ENCODE data around the gene NAT8L. TPM values are rescaled to one million over a fixed set of nuclear protein-coding genes. Genes with fewer than 3 reads are reported as not detected.

NAT8L gene
- total and polyA plus RNA-seq, 7 donors, result under 0.01 to 2.4 (median 0.28) TPM; not detected in 2

DNA sequence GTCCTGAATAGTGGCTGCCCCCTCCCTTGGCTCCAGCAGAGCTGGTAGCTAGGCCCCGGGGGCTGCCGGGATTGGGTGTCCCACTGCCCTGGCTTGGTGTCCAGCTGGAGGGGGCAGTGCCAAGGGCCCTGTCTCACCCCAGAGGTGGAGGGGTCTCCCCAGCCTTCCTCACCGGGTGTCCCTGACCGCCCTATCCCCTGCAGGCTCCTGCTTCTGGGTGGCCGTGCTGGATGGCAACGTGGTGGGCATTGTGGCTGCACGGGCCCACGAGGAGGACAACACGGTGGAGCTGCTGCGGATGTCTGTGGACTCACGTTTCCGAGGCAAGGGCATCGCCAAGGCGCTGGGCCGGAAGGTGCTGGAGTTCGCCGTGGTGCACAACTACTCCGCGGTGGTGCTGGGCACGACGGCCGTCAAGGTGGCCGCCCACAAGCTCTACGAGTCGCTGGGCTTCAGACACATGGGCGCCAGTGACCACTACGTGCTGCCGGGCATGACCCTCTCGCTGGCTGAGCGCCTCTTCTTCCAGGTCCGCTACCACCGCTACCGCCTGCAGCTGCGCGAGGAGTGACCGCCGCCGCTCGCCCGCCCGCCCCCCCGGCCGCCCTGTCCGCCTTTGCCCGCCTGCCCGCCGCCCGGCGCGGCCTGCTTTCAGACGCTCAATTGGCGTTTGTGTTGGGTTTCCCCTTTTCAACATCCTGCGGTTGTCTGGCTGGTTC, 4.6 kb downstream of the NAT8L start:
- no peak overlapping the region for H3K27ac ChIP-seq
- no peaks in the 10 kb centered on the region for H3K9me3 ChIP-seq
- no peaks in the 10 kb centered on the region for H3K36me3 ChIP-seq
- H3K27me3 ChIP-seq, result peaks cover 18 to 72% (median 43%) of the 10 kb centered on the region in 3 donors
- TF ChIP-seq, protein P1, sequence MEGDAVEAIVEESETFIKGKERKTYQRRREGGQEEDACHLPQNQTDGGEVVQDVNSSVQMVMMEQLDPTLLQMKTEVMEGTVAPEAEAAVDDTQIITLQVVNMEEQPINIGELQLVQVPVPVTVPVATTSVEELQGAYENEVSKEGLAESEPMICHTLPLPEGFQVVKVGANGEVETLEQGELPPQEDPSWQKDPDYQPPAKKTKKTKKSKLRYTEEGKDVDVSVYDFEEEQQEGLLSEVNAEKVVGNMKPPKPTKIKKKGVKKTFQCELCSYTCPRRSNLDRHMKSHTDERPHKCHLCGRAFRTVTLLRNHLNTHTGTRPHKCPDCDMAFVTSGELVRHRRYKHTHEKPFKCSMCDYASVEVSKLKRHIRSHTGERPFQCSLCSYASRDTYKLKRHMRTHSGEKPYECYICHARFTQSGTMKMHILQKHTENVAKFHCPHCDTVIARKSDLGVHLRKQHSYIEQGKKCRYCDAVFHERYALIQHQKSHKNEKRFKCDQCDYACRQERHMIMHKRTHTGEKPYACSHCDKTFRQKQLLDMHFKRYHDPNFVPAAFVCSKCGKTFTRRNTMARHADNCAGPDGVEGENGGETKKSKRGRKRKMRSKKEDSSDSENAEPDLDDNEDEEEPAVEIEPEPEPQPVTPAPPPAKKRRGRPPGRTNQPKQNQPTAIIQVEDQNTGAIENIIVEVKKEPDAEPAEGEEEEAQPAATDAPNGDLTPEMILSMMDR (IDR thresholded peaks at IDR 0.05), result no peak
- TF ChIP-seq EP300 (IDR thresholded peaks at IDR 0.05), result no peak
- no peak for TF ChIP-seq POLR2AphosphoS5 (IDR thresholded peaks at IDR 0.05)
- no peak for TF ChIP-seq POLR2A (IDR thresholded peaks at IDR 0.05)
- intact Hi-C loops (cut with DNase I), result no loop called here
- H3K4me1 ChIP-seq, result peaks cover 0 to 13% (median 9%) of the 10 kb centered on the region in 4 donors
- no peak overlapping the region for H3K4me3 ChIP-seq
- 92 to 95% methylated on average over 53 of the region's 53 CpGs for WGBS, 2 donors
- DNase-seq, result no peak

DNA sequence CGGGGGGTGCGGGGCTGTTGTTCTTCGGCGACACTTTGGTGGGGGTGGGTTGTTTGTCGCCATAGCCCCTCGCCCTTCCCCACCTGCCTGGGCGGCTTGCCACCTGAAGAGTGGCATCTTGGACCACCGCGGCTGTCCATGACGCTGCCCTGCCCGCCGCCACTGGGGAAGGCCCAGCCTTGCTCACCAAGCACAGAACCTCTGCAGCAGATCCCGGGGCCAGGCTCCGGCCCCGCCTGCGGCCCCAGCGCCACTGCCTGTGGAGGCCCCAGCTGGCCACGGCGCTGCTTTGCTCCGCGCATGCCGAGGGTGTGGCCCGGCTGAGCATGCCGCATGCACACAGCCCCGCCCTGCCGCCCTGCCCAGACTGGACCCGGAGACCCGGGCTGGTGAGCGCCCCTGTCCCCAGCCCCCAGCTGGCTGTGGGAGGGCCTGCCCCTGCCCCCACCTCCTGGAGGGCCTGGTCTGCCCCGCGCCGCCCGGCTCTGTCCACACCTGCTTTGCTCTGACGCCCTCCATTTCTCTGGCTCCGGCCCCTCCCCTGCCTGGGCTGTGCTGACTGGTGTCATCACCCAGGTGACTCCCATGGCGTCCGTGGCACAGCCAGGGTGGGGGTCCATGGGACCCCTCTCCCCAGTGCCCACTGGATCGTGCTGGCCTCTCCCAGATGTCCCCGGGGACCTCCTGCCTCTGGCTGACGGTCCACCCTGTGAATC, 5.3 kb downstream of the NAT8L start:
- 30 to 76% methylated on average over 40 of the region's 40 CpGs for WGBS, 2 donors
- Histone ChIP-seq H3K36me3 (no peaks in the 10 kb centered on the region), H3K4me3 (no peak overlapping the region), H3K27ac (no peak overlapping the region), H3K4me1 (peaks cover 0 to 13% (median 8%) of the 10 kb centered on the region in 4 donors), H3K27me3 (peaks cover 20 to 79% (median 49%) of the 10 kb centered on the region in 3 donors), H3K9me3 (no peaks in the 10 kb centered on the region)
- no peak for TF ChIP-seq POLR2AphosphoS5 (IDR thresholded peaks at IDR 0.05)
- TF ChIP-seq POLR2A (IDR thresholded peaks at IDR 0.05), result no peak
- TF ChIP-seq EP300 (IDR thresholded peaks at IDR 0.05), result no peak
- TF ChIP-seq, protein P1 (IDR thresholded peaks at IDR 0.05), result no peak
- intact Hi-C loops (cut with DNase I), result no loop called here
- no peak for DNase-seq

DNA sequence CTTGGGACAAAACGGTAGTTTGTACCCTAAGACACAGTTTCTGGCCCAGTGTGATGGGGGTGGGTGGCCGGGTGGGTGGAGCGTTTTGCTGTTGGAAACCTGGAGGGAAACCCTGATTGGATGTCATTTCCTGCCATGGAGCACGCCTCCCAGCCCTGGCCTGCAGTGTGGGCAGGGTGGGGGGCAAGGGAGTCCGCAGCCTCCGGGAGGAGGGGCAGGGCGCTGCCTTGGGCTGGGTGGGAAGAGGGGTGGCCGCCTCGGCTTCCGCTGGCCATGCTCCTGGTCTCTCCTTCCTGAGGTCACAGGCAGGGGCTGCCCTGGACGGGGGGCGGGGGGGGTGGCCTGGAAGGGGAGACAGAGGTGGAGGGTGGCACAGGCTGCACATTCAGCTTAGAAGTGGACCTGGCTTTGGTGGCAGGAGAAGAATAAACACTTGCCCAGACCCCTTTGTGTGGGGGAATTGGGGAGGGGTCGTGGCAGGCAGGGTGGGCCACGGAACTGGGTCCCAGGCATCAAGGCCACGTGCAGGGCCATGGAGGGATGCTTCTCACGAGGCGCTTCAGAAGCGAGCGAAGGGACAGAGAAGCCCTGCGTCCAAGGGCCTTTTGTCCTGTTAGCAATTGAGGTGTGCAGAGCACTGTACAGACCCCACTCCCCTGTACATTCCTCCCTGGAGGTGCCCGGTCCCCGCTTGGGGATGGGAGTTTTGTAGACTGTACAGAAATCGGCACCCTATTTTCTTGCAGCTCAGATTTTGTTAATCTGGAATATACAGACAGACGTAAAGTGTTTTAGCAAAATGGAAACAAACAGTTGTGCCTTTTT, 6.2 kb downstream of the NAT8L start:
- H3K27ac ChIP-seq, result no peak overlapping the region
- H3K4me3 ChIP-seq, result no peak overlapping the region
- intact Hi-C loops (cut with DNase I), result no loop called here
- peak; percentile 34 for DNase-seq
- H3K27me3 ChIP-seq, result peaks cover 15 to 80% (median 44%) of the 10 kb centered on the region in 3 donors
- TF ChIP-seq POLR2A (IDR thresholded peaks at IDR 0.05) (no peak), POLR2AphosphoS5 (IDR thresholded peaks at IDR 0.05) (no peak), EP300 (IDR thresholded peaks at IDR 0.05) (no peak)
- TF ChIP-seq, protein P1 (IDR thresholded peaks at IDR 0.05), result no peak
- H3K36me3 ChIP-seq, result no peaks in the 10 kb centered on the region
- H3K4me1 ChIP-seq, result peaks cover 0 to 6% (median 3%) of the 10 kb centered on the region in 4 donors
- H3K9me3 ChIP-seq, result no peaks in the 10 kb centered on the region
- 67 to 79% methylated on average over 24 of the region's 24 CpGs for WGBS, 2 donors

DNA sequence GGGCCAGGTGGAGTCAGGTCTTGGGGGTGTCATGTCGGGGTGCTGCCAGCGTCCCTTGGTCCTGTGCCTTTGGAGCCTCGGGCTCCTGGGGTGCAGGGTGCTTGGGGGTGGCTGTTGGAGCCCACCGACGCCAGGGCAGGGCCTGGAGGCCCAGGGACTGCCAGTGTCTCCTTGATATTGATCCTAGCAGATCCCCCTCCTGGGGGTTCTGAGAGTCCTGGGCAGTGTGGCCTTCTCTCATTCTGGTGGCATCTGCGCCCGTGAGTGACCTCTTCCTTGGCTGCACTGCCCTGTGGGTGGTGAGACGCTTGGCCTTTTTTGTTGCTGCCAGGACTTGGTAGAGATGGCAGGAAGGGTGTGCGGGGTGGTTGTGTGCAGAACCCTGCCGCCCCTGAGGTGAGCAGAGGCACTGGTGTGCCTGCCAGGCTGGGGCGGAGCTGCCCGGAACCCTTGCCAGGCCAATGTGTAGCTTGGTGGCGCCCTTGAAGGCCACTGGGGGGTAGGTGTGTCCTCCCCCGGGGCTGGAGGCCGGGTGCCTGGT, 7.0 kb downstream of the NAT8L start:
- Histone ChIP-seq H3K27me3 (peaks cover 7 to 75% (median 36%) of the 10 kb centered on the region in 3 donors), H3K36me3 (no peaks in the 10 kb centered on the region), H3K27ac (no peak overlapping the region), H3K4me1 (no peaks in the 10 kb centered on the region), H3K4me3 (no peak overlapping the region), H3K9me3 (no peaks in the 10 kb centered on the region)
- 72 to 88% methylated on average over 15 of the region's 15 CpGs for WGBS, 2 donors
- DNase-seq, result peak; percentile 50
- TF ChIP-seq POLR2A (IDR thresholded peaks at IDR 0.05) (no peak), POLR2AphosphoS5 (IDR thresholded peaks at IDR 0.05) (no peak), EP300 (IDR thresholded peaks at IDR 0.05) (no peak)
- TF ChIP-seq, protein P1 (IDR thresholded peaks at IDR 0.05), result no peak
- intact Hi-C loops (cut with DNase I), result no loop called here

Measured in sigmoid colon (tissue), 7 donors.